ENCODE measurements around the gene RAB11FIP4.

RAB11FIP4 gene

DNA sequence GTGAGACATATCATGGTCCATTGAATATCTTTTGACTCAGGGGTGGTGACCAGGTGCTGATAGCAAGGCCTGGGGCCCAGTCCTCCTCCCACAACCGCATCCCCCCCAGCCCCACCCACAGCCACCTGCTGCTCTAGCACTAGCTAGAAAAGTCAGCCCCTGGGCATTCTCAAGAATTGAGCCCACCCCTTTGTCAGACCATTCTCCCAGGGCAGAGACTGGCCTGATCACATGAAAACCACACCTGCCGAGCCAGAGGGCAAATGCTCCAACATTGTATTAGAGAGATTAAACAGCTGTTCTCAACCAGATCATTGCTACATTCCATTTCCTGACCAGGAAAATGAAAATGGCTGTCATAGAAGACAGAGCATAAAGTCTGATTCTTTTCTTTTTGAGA, 62.4 kb downstream of the RAB11FIP4 start:
- DNase-seq (ENCODE audit: low read depth in 2 of 3, low spot score in 2 of 3): no peak

DNA sequence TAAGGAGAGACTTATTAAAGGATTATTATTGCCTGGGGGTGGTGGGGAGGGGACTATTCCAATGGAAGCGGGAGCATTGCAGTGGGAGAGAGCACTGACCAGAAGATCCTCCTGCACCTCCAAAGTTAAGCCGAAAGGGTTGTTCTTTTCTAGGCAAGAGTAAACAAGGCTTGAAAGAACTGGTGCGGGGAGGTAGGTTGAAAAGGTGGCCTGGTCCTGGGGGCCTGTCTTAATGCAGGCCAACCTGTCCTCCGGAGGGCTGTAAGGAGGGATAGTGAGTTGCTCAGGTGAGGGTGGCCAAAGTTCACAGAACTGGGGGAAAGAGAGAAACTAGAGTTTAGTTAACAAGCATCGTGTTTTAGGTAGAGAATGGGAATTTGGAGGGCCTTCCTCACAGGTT, 65.3 kb downstream of the RAB11FIP4 start:
- no peak for DNase-seq (ENCODE audit: low read depth in 2 of 3, low spot score in 2 of 3)

DNA sequence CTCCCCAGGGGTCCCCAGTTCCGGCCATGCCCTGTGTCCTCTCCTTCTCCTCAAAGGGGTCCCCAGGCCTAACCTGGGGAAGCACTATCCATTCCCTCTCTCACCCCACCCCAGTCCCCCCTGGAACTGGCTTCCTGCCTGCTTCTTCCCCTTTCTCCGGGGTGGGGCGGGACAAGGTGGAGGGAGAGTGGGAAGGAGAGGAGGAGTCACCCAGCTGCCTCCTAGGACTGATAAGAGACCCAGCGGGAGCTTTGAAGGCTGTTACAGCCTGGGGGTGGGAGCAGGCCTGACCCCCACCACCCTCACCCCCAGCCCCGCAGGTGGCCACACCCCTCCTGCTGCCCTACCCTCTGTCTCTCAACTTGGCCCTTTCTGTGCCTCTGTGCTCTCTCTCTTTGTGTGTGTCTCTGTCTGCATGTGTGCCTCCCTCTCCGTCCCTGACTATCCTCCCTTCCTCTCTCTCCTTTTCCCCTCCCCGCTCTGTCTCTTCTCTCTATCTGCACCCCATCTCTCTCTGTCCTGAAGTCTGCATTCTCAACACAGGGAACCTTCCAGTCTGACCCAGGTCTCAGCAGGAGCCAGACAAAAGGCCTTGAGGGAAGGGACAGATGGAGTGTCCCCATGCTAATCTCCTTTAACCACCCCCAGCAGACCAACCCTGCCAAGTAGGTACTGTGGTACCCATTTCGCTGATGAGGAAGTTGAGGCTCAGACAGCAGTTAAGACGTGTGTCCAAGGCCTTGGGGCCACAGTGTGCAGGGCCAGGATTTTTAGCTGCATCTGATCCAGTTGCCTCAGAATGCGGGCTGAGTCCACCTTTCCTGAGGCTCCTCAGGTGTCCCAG, 66.1 kb downstream of the RAB11FIP4 start:
- no peak for DNase-seq (ENCODE audit: low read depth in 2 of 3, low spot score in 2 of 3)

DNA sequence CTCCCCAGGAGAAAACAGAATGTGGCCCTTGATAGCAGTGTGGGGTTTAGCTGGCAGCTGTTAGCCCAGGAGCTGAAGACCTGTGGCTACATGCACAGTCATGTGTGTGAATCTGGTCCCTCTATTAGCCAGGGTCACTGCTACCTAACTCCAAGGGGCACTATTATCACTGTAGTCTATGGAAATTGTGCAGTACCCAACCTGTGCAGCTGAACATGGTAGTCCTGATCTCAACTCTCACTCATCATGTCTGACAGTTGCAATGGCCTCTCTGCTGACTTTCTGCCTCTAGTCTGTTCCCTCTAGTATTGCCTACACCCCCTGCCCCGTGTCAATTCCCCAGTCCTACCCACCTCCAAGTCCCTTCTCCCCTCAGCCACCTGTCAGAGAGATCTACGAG, 67.4 kb downstream of the RAB11FIP4 start:
- DNase-seq (ENCODE audit: low read depth in 2 of 3, low spot score in 2 of 3): no peak

DNA sequence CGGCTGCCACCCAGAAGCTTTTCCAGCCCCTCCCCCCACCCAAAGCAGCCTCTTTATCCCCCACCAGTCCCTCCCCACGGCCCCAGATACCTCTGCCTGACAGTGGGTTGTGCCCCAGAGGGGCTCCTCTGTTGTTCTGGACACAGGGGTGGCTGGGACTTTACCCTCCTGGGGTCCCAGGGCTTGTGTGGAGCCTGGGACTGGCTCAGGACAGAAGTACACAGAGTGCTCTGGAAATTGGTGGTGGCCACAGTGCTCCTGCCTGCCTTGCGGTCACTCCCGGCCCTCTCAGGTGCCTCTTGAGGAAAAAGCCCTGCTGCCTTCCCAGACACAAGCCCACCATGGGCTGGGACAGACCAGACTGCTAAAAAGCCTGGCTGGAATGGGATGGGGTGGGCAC, 68.2 kb downstream of the RAB11FIP4 start:
- no peak for DNase-seq (ENCODE audit: low read depth in 2 of 3, low spot score in 2 of 3)

DNA sequence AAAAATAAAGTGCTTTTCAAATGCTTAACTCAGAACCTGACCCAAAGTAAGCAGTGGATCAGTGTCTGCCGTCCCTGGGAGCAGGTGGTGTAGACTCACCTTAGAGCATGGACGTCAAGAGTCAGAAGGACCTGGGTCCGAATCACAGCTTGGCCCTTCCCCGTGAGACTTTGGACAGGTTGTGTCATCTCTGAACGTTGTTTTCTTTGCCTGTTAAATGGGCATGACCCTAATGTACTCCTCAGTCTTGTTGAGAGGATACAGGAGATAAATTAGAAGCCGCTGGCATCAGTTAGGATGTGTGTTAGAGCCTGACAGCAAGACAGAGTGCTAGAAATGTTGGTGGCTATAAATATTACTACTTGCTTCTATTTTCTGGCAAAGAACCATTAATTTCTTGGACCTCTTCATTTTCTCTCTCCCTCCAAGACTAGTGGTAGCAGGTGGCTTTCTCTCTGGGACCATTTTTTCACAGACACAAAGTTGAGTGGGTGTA, 68.8 kb downstream of the RAB11FIP4 start:
- DNase-seq (ENCODE audit: low read depth in 2 of 3, low spot score in 2 of 3): no peak

DNA sequence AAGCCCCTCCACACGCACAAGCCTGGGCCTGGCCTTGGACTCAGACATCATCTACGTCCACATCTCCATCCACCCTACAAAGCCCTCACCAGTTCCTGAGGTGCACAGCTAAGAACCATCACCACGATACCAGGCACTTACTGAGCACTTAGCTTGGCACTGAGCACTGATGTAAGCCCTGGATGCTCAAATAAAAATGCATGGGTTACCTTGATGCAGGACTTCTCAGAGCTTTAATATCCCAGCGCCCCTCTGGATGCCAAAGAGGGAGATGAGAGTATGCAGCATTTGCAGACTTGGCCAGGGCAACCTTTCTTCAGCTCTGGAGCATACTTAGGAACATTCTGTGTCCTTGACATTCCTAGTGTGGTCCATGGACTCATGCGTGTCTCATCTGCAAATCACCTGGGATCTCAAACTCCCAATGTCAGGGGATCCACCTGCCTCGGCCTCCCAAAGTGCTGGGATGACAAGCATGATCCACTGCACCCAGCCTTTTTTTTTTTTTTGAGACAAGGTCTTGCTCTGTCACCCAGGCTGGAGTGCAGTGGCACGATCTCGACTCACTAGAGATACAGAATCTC, 69.8 kb downstream of the RAB11FIP4 start:
- no peak for DNase-seq (ENCODE audit: low read depth in 2 of 3, low spot score in 2 of 3)

DNA sequence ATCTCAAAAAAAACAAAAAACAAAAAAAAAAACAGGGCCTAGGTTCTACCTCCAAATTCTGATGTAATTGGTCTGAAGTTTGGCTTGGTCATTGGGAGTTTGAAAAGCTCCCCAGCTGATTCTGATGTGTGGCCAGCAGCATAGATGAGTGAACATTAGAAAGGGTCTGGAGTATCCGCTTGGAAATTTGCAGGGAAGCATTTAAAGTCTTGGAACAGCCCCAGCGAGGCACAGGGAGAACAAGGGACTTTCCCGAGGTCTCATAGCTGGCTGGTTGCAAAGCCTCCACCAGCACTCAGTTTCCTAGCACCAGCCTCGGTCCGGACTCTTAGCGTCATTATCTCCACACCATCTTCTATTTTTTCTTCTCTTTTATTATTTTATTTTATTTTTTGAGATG, 70.8 kb downstream of the RAB11FIP4 start:
- no peak for DNase-seq (ENCODE audit: low read depth in 2 of 3, low spot score in 2 of 3)

DNA sequence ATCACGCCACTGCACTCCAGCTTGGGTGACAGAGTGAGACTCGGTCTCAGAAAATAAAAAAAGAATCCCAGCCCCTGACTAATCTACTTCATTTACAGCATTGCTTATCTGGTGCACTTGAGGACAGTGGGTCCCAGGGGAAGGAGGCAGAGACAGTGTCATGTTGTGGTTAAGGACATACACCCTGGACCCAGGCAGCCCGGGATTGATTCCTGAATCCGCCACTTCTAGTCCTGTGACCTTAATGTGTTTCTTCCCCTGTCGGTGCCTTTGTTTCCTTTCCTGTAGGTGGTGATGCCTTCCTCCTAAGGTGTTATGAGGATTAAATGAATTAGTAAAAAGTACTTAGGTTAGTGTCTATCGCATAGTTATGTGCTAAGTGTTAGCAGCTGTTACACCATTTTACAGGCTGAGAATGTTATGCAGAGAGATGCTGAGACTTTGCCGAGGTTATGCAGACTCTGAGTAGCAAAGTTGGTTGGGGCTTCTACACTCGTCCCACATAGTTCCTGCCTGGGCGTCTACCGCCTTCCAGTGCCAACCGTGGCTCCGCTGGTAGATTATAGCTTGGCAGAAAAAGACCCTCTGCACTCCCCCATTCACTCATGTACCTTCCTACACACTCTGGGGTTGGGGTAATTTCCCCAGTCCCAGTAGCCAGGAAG, 74.8 kb downstream of the RAB11FIP4 start:
- DNase-seq (ENCODE audit: low read depth in 2 of 3, low spot score in 2 of 3): no peak

DNA sequence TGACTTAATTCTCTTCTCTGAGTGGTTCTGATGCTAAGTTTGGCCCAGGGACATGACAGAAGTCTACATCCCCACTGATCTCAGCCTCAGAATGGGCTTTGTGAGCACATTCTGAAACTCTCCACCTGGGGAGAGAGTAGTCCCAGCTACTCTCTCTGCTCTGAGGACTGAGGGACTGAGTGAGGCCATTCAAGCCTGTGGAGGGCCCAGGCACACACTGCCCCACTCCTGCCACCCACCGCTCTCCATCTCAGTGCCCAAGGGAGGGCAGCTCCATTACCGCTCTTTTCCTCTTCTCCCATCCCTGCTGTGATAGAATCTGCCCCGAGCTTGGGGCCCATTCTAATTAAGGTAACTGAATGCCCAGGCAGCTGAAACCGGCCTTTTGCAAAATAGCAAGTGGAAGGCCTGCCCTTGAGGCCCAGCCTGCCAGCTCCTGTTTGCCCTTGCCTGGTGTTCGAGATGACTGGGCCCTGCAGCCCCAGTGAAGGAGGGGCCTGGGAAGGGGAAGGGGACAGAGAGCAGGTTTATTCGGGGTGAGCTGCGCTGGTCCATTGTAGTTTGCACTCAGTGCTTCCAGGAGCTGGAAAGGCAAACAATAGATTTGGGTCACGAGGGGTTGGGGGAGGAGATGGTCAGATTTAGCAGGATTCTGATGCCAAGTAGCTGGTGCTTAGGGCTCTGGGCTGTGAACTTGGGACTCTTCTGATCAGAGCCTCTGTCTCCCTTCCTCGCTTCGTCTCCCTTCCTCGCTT, 76.2 kb downstream of the RAB11FIP4 start:
- DNase-seq (ENCODE audit: low read depth in 2 of 3, low spot score in 2 of 3): no peak

DNA sequence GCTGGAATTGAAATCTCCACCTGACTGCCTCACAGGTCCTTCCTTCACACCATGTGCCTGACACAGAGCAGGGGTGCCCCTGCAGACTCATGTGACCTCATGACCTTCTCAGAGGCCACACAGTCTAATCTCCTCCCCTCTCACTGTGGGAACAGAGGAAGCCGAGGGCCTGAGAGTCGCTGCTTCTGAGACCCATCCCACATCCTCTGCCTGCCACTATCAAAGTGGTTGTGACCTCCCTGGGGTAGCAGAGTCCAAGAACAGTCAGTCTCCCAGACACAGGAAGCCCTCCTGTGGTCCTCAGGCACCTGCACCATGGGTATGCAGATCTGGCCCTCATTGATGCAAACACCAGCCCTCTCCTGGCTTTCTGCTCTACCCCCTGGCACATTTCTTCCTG, 78.5 kb downstream of the RAB11FIP4 start:
- DNase-seq (ENCODE audit: low read depth in 2 of 3, low spot score in 2 of 3): no peak

DNA sequence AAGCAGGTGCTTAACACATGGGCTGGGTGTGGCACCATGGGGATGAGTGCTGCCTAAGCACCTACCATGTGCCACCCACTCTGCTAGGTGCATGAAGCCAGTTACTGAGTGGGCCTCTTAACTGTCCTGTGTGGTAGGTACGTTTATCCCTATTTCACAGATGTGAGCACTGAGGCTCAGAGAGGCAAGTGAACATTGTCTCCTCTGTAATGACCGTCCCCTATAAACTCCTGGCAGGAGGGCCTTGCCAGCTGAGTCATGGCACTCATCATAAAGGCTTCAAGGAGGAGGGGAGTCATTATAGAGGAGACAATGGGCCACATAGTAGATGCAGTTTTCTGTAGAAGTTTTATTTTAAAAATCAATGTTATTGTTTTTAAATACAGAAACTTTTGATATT, 79.1 kb downstream of the RAB11FIP4 start:
- no peak for DNase-seq (ENCODE audit: low read depth in 2 of 3, low spot score in 2 of 3)

DNA sequence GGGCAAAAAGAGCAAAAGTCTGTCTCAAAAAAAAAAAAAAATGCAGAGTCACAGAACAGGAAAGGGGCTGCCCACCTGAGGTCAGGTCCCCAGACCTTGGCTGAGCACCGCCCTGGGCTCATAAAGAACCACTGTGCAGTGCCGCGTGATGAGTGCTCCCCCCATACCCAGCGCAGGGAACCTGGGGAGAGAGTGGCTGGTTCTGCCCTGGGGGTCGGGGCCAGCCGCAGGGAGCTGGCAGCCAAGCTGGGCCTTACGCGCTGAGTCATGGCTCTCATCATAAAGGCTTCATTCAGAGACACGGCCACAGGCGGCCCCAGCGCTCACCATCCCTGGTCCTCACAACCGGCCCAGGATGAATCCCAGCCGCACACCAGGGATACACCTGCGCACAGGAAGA, 80.7 kb downstream of the RAB11FIP4 start:
- DNase-seq (ENCODE audit: low read depth in 2 of 3, low spot score in 2 of 3): no peak

DNA sequence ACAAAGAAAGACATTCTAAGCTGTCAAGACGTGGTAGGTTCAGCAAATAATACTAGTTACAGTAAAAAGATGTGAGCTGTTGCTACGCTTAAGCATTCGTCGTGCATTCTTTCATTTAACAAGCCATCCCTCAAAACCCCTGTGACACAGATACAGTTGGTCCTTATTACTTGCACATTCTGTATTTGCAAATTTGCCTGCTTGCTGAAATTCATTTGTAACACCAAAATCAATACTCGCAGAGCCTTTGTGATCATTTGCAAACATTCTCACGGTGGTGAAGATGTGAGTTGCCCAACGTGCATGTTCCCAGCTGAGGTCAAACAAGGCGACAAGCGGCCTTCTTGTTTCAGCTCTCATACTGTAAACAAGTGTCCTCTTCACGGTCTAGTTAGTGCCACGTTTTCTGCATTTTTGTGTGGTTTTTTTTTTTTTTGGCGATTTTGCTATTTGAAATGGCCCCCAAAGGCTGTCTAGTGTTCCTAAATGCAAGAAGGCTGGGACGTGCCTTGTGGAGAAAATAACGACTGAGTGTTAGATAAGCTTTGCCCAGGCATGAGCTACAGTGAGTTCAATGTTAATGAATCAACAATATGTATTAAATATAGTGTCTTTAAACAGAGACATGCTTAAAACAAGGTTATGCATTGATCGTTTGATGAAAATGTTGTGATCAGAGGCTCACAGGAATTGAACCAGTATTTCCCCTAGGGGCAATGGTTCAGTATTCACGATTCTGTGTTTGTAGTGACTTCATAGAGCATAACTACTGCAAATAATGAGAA, 84.1 kb downstream of the RAB11FIP4 start:
- DNase-seq (ENCODE audit: low read depth in 2 of 3, low spot score in 2 of 3): no peak

DNA sequence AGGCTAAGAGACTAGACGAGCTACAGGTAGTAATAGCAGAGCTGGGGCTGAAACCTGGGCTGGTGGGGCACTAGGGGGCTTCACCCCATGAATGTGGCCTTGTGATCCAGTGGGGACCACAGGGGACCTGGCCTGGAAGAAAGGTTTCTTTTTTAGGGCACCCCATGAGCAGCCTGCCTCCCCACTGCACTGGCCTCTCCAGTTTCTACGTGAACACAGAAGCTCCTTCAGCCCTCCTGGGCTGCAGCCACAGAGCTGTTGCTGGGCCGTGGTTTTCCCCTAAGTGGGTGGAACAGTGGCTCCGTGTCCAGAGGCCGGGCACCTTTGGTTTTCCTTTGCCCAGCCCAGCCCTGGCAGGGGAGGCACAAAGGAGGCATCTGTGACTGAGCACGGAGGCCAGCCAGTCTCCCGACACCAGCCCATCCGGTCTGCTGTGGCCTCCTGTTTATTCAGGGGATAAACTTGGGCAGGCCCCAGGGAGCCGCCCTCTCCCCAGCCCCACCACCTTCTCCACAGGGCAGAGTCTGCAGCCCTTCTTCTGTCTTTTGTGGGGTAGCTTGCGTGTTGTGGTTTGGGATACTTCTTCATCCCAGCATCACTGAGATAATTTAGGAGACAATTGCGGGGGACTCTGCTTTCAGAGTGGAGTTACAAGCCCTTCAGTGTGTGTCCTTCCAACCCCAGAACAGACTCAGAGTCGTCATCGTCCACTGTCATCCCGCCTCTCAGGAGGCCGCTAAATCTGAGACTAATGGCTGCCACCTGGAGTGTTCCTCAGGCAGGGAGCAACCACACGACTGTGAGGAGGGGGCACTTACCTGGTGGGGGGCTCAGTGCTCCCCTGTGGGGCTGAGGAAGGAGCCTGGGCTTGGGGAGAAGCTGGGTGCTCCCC, 85.3 kb downstream of the RAB11FIP4 start:
- no peak for DNase-seq (ENCODE audit: low read depth in 2 of 3, low spot score in 2 of 3)

DNA sequence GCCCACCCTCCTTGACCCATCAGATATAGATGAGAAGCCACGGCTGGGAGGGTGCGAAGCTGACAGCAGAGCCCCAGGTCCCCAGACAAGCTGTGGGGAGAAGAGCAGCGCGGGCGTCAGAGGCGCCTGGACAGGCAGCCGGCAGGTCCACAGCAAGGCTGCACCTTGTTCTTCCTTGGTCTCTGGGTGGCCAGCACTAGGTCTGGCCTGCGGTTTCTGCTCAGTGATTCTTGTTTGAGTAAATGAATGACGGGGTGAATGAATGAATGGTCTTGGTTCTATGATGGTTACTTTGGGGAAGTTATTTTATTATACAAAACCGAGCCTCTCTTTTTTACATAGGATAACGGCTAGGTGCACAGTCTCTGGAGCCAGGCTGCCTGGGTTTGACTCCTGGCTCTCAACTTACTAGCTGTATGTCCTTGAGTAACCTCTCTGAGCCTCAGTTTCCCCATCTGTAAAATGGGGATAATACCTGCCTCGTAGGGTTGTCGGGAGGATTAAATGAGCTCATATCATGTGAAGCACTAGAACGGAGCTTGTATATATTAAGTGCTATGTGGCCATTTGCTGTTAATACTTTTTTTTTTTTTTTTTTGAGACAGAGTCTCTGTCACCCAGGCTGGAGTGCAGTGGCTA, 86.1 kb downstream of the RAB11FIP4 start:
- no peak for DNase-seq (ENCODE audit: low read depth in 2 of 3, low spot score in 2 of 3)

DNA sequence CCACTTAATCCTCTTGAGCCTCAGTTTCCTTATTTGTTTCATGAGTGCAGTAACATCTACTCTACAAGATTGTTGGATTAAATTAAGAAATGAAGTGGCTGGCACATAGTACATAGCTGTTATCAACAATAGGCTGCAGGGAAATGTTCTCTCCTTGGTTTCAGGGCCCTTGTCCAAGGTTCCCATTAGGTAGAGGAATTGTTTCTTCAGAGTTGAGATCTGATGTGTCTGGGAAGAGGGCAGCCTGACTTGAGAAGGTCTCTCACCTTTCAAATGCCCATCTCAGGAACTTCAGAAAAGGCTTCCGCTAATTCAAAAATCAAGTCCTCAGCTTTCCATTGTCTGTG, 87.6 kb downstream of the RAB11FIP4 start:
- no peak for DNase-seq (ENCODE audit: low read depth in 2 of 3, low spot score in 2 of 3)

DNA sequence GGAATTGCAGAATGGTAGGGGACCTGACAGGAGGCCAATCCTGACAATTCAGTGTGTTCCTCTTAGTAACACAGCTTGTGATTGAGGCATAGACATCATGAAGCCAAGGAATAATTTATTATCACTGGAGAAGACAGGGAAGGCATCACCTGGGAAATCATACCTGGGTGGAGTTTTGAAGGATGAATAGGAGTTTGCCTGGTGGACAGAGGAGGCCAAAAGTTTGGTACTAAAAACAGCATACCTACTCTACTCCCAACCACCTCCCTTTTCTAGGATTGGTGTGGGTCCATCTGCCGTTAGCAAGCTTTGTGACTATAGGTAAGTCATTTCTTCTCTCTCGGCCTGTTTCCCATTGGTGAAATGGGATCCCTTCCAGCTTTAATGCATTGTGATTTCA, 88.0 kb downstream of the RAB11FIP4 start:
- no peak for DNase-seq (ENCODE audit: low read depth in 2 of 3, low spot score in 2 of 3)

DNA sequence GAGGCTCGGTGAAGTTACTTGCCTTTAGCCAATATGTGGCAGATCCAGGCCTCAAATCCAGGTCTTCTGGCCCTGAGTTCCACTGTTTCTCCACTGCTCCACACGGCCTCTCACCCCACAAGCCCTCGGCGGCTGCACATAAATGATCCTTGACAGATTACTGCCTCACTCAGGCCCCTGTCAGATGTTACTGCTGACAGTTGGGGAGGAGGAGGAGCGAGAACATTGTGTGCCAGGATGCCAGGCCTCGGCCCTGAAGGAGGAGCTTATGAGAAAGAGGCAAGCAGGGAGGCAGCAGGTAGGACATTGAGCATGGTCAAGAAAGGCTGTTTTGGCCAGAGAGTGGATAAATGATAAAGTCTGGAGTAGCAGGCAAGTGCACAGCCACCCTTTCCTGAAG, 88.6 kb downstream of the RAB11FIP4 start:
- no peak for DNase-seq (ENCODE audit: low read depth in 2 of 3, low spot score in 2 of 3)
